NCI-H2171 treated with DMSO at 0.1 percent for 48 hours (cell line): ENCODE measurements around the gene ETV6.

Source experiments
- DNase-seq: peaks from one replicate; lab custom pipeline; 2025; lab: John Stamatoyannopoulos, UW

The ETV6 gene

GRCh38 chr12:11923067-11923466, 273.6 kb downstream of the ETV6 start:
- DNase-seq = no peak

DNA sequence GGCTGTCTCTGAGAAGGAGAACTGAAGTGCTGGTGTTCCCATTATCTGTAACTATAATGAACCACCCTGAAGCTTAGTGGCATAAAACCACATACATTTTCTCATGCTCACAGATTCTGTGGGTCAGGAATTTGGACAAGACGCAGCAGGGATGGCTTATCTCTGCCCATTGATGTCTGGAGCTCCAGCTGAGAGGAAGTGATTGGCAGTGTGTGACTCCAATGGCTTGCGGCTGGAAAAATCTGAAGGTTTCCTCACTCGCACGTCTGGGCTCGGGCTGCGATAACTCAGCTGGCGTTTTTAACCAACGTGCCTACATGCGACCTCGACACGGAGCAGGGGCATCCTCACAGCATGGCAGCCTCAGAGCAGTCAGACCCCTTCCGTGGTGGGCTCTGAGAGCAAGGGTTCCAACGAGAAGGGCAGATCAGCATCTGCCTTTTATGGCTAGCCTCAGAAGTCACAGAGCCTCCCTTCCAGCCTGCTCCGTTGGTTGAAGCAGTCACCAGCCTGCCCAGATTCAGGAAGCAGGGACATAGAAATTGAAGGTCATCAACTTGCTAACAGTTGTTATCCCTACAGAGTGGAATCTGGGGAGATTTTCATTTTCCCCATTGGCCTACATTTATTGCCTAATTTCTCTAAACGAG, 277.9 kb downstream of the ETV6 start:
- no peak for DNase-seq

DNA sequence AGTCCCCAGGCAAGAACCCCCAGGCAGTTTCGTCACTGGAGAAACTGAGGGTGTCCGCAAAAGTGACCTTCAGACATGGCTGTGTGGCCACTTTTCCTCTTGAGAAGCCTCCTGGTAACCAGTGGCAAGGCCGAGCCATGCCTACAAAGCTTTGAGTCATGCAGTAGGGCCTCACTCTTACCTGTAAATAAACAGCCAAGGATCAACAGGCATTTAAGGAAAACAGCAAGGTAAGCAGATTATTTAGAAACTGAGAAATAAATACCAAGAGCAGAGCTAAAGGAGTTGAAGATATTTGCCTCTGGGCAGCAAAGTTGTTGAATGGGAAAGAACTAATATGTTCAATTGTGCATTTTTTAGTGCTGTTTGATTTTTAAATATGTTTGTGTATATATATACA, 280.2 kb downstream of the ETV6 start:
- DNase-seq = no peak

- no peak for DNase-seq
These were observed 289.7 kb downstream of the ETV6 start for GRCh38 chr12:11939223-11939622.

- no peak for DNase-seq
These were observed 292.3 kb downstream of the ETV6 start for GRCh38 chr12:11941606-11942337.

- peak; percentile 24 for DNase-seq
These were observed 294.6 kb downstream of the ETV6 start for GRCh38 chr12:11943919-11944700.
